Activated gamma-delta T cell treated with Interleukin-2 at 50 U/mL for 16 hours (primary cell): ENCODE data around the gene LUC7L3.
"Not testable (repeated sequence)": the region's sequence is repeated elsewhere in the genome, so short reads cannot be mapped to it uniquely, and the experiment has no call there.

Source experiments
- DNase-seq: peaks from one replicate; pipeline ENCODE4 v3.0.0-alpha.2; 2020

The LUC7L3 gene, protein sequence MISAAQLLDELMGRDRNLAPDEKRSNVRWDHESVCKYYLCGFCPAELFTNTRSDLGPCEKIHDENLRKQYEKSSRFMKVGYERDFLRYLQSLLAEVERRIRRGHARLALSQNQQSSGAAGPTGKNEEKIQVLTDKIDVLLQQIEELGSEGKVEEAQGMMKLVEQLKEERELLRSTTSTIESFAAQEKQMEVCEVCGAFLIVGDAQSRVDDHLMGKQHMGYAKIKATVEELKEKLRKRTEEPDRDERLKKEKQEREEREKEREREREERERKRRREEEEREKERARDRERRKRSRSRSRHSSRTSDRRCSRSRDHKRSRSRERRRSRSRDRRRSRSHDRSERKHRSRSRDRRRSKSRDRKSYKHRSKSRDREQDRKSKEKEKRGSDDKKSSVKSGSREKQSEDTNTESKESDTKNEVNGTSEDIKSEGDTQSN

DNA sequence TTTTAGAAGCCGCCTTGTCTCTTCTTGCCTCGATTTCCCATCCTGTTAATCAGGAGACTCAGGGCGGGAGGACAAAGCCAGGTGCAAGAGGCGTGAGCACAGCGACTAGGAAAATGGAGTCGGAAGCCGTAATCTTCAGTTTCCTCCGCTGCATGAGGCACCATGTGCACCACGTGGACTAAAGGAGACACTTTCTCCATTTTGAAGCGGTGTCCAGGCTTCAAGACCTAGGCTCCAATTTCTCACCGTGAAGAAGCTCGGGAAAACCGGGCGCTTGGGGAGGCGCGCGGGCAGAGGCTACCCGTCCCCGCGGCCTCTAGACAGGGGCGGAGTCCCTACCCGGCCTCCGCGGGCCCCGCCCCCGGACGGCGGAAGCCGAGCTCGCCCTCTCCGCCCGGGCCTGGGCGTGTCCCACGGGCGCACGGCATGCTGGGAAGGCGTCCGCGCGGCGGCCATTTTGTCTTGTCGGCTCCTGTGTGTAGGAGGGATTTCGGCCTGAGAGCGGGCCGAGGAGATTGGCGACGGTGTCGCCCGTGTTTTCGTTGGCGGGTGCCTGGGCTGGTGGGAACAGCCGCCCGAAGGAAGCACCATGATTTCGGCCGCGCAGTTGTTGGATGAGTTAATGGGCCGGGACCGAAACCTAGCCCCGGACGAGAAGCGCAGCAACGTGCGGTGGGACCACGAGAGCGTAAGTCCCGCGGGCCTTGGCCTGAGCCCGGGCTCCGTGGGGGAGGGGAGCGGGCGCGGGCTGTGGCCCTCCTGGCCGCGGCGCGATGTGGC lies at the start of gene LUC7L3:
Gene LUC7L3 (plus strand): TSS at position 460 of the 780 bp plus-strand sequence. CDS start 130 bp downstream, at position 590.
- DNase-seq: peak; percentile 88

DNA sequence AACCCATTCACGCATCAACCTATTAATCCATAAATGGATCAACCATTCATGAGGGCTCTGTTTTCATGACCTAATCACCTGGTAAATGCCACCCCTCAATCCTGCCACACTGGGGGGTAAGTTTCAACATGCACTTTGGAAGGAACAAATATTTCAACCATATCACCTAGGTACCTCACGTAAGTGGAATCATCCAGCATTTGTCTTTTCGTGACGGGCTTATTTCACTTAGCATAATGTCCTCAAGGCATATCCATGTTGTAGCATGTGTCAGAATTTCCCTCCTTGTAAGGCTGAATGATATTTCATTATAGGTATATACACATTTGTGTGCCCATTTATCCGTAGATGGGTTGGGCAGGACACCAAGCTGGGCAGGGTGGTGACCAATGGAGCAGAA lies 47.3 kb upstream of the LUC7L3 start:
- DNase-seq: no peak

GRCh38 chr17:50672831-50673551 lies 46.4 kb upstream of the LUC7L3 start:
- DNase-seq: no peak

DNA sequence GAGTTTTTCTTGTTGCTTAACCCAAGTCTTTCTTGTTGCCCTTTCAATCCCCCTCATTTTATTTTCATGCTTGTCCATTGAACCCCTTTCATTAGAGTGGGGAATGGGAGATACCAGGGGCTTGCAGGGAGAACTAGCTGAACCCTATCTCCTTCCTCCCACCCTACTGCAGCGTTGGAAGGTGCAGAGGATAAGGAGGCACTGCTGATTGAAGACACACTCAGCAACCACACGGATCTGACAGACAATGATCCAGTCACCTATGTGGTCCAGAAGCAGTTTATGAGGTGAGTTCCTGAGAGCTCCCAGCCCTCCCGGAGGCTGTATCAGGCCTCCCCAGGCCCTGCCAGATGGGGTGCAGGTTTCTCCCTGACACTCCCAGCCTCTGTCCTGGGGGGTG lies 44.2 kb upstream of the LUC7L3 start:
- no peak for DNase-seq

GRCh38 chr17:50675627-50676026 lies 43.8 kb upstream of the LUC7L3 start:
- no peak for DNase-seq

GRCh38 chr17:50676065-50676975 lies 43.1 kb upstream of the LUC7L3 start:
- DNase-seq: no peak

- no peak for DNase-seq
These were observed 41.5 kb upstream of the LUC7L3 start for GRCh38 chr17:50677851-50678375.

- no peak for DNase-seq
These were observed 40.3 kb upstream of the LUC7L3 start for GRCh38 chr17:50679008-50679544.

- no peak for DNase-seq
These were observed 39.3 kb upstream of the LUC7L3 start for GRCh38 chr17:50680126-50680525.

GRCh38 chr17:50680543-50681262 lies 38.7 kb upstream of the LUC7L3 start:
- DNase-seq: not testable (repeated sequence)

GRCh38 chr17:50681263-50682200 lies 37.9 kb upstream of the LUC7L3 start:
- DNase-seq: no peak

- no peak for DNase-seq
These were observed 37.0 kb upstream of the LUC7L3 start for GRCh38 chr17:50682441-50682840.

- no peak for DNase-seq
These were observed 36.5 kb upstream of the LUC7L3 start for GRCh38 chr17:50682938-50683337.

DNA sequence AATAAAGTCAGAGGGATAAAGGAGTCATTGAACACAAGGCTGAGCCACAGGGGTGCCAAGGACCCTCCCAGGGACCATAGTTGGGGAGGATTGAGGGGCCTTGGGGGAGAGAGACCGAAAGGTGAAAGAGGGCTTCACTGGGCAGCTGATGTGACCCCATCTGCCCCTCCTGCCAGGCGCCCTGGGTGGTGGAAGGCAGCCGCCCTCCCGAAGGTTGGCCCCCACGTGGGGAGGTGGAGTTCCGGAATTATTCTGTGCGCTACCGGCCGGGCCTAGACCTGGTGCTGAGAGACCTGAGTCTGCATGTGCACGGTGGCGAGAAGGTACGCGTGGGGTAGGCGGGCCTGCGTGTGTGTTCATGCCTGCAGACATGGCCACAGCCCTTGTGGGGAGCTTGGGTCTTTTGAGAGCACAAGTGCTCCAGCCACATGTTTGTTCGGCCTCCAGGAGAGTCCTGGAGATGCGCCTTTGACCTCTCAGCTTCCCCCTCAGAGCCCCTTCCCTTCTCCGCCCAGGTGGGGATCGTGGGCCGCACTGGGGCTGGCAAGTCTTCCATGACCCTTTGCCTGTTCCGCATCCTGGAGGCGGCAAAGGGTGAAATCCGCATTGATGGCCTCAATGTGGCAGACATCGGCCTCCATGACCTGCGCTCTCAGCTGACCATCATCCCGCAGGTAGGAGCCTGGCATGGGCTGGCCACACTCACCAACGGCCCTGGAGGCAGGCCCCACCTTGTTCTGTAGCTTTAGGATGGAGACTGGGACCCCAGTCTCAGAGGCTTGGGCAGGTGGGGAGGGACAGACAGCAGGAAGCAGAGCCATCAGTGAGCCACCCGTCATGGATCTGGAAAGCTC lies 35.7 kb upstream of the LUC7L3 start:
- DNase-seq: no peak

DNA sequence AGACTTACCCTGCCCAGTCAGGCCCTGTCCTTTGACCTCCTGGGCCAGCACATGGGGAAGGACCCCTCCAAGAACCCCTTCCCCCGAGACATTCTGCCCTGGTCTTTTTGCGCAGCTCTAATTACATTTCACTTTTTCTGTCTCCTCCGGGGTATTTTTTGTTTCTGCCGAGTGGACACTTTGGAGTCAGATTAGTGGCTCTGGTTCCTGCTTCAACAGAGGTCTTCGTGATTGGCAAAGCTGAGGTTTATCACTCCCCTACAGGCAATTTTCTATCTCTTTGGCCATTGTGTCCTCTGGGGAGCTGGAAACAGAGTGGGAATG lies 35.2 kb upstream of the LUC7L3 start:
- DNase-seq: no peak

DNA sequence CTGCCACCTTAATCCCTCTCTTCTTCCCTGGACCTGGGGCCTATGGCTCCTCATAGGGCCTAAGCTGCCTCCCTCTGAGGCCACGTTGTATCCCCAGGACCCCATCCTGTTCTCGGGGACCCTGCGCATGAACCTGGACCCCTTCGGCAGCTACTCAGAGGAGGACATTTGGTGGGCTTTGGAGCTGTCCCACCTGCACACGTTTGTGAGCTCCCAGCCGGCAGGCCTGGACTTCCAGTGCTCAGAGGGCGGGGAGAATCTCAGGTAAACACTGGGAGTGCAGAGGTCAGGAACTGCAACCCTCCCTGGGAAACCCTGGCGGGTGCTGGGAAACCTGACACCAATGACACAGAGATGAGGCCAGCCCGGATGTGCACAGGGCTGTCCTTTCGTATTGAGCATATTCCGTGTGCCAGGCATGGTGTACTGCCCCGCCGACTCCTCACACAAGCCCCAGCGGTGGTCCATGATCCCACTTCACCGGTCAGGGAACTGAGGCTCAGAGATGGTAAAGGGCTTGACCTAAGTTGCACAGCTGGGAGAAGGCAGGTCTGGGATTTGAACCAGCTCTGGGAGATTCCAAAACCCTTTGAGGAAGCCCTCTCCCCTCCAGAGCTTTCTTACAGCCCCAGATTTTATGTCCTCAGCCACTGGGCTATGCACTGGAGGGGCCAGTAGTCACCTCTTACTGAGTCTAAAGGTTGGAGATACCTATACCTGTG lies 34.6 kb upstream of the LUC7L3 start:
- DNase-seq: no peak

- DNase-seq: no peak
These were observed 34.1 kb upstream of the LUC7L3 start for GRCh38 chr17:50685334-50685665.

GRCh38 chr17:50685691-50686493 lies 33.5 kb upstream of the LUC7L3 start:
- no peak for DNase-seq
